COLO668 (cell line): Measurements from ENCODE around the gene AQP5.
A peak's percentile ranks its signal among the peaks of the same experiment; 100 is the strongest.

Experiments
- DNase-seq: peaks from one replicate; lab custom pipeline; 2025; ENCODE audit not compliant: unreplicated experiment; lab: John Stamatoyannopoulos, UW

Gene AQP5

DNA sequence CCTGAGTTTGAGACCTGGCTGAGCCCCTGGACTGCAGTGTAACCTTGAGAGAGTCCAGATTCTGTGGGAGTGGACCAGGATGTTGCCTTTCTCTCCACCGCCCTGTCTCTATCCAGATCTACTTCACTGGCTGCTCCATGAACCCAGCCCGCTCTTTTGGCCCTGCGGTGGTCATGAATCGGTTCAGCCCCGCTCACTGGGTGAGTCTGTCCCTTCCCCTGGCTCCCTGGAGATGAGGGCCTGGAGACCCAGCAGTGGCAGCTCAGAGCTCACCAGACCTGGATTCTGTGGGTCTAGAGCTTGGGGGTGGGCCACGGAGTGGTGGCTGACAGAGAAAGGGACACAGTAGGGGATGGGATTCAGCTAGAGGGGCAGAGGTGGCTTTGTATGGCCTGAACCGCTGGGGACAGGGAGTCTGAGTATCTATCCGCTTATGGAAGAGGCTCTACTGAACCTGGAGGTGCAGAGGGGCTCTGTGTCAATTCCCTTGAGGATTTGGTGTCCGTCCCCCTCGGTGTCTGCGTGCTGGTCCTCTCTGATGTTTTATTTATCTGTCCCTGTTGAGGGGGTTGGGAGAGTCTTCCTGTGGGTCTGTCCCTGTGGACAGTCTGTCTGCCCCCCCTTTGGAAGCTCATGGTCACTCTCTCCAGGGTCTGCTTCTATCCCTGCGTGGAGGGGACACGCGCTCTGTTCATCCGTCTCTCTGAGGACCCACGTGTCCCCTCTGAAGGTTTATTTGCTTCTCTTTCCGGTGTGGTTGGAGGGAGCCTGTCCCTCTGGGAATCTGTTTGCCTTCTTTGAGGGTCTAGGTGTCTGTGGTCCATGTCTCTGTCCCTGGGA is 2.5 kb downstream of the AQP5 start:
- no peak for DNase-seq

DNA sequence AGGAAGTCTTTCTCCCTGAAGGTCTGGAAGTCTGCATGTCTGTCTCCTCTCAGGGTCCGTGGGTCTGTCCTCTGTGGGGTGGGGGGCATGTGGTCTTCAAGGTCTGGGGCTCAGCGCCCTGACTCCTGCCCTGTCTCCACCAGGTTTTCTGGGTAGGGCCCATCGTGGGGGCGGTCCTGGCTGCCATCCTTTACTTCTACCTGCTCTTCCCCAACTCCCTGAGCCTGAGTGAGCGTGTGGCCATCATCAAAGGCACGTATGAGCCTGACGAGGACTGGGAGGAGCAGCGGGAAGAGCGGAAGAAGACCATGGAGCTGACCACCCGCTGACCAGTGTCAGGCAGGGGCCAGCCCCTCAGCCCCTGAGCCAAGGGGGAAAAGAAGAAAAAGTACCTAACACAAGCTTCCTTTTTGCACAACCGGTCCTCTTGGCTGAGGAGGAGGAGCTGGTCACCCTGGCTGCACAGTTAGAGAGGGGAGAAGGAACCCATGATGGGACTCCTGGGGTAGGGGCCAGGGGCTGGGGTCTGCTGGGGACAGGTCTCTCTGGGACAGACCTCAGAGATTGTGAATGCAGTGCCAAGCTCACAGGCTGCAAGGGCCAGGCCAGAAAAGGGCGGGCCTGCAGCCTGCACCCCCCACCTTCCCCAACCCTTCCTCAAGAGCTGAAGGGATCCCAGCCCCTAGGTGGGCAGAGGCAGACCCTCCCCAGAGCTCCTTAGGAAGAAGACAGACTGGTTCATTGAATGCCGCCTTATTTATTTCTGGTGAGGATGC is 3.4 kb downstream of the AQP5 start:
- DNase-seq: no peak

DNA sequence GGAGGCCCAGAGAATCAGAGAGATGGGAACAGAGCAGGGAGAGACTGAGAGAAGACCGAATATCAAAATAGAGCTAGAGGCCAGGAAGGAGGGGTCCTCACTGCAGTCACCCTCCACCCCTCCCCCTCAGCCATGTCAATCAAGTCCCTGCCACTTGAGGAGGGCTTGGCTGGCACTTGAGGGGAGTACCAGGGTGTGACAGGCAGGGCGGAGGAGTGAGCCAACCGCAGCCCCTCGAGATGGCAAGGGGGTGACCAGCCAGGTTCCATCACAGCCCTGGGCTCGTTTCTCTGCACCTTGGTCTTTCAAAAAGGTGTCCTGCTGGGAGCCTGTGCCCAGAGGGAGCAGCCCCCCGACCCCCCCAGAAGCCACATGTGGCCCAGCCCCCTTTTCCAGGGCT is 4.2 kb downstream of the AQP5 start:
- DNase-seq: no peak

DNA sequence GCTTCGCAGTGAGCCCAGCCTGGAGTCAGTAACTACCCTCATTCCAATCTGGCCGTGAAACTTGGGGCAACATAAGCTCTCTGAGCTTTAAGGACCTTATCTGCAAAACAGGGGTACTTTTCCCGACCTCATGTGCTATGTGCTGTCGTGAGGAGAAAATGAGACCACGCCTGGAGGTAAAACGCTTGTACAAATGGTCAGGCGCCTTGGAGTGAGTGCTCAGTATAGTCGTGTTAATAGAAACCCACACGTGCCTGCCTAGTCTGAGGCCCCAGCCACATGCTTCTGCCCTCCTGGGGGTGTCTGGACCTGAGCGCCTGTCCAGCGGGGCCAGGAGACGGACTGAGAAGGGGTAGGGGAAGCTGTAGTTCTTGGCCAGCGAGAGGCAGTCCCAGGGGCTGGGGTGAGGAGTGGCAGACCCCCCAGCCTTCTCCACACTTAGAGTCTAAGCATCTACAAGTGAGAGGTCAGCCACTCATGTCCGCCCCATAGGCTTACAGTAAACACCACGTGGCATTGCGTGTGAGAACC is 4.9 kb downstream of the AQP5 start:
- no peak for DNase-seq

- peak; percentile 67 for DNase-seq
Observed at GRCh38 chr12:49967042-49967776, 5.5 kb downstream of the AQP5 start.

DNA sequence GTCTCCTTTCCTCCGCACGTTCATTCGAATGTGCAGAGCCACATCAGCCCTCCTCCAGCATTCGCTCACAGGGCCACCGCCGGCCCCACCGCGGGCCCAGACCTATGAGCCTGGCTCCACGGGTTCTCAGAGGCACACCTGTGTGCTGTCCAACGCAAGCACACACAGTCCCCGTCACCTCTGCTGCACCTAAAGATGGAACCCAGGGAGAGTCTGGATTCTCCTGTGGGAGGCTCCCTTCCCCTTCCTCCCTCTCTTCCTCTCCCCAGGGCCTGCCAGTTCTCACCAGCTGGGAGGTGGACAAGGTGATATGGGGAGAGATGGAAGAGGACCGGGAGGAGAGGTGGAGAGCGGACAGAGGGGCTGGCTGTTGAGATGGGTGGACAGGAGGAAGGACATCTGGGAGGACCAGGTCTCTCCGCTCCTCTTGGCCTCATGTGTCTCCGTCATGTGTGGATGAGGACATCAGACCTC is 6.1 kb downstream of the AQP5 start:
- DNase-seq: no peak

DNA sequence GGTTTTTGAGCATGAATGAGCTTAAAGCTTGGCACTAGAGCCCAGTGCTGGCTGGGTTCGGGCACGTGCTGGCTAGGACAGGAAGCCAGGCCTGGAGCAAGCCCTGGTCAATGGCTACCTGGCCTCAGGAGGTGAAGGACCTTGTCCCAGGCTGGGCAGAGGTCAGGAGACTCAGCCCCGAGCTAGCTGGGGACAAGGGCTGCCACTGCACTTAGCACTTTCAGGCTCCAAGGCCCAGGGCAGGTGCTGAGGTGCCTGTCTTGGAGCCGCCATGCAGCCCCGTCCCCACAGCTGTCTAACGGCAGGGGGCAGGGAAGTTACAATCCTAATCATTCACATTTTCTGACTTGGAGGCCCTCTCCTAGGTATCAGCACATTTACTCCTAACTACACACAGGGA is 6.8 kb downstream of the AQP5 start:
- DNase-seq: no peak

GRCh38 chr12:49969027-49969426 is 7.4 kb downstream of the AQP5 start:
- DNase-seq: no peak

DNA sequence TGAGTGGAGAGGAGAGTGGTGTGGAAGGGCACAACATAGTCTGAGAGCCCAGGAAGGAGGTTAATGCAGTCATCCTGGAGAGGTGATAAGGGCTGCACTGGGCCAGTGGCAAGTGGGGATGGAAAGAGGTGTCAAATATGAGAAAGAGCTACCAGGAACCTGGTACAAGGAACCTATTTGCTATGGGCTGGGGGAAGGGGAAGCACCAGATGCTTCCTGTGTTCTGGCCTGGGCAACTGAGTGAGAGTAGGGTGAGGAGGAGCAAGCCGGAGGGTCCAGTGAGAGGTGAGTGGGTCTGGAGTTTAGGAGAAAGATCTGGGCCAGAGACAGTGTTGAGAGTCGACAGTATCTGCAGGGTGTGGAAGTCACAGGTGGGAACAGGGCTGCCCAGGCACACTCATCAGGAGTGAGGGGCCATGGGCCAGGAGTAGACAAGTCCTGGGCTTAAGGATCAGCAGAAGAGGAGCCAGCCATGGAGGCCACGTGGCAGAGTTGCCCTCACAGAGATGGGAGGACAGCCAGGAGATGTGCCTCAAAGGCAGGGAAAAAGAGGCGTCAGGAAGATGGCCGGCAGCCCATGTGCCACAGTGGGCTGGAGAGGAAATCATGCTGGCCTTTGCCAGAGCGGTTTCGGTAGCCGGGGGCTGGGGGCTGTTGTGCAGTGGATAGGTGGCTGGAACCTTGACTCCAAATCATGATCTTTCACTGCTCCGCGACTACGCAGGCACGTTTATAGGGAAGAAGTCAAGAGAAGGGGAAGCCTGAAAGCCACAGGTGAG is 8.2 kb downstream of the AQP5 start:
- no peak for DNase-seq

DNA sequence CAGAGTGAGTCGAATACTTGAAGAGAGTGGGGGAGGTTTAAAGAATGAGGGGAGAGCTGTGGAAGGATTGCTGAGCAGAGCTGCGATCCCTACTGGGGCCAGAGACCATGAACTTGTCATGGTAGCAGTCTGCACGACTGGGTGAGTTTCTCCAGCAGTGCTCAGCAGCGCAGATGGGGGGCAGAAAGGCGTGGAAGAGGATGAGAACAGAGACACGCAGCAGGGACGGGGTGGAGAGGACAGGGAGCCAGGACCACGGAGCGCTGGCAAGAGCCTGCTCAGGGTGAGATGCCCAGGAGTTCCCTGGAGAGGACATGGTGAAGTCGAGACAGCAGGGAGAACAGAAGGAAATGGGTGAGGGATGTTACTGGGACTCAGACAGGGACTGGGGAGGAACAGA is 9.0 kb downstream of the AQP5 start:
- no peak for DNase-seq

GRCh38 chr12:49971141-49971540 is 9.5 kb downstream of the AQP5 start:
- no peak for DNase-seq

DNA sequence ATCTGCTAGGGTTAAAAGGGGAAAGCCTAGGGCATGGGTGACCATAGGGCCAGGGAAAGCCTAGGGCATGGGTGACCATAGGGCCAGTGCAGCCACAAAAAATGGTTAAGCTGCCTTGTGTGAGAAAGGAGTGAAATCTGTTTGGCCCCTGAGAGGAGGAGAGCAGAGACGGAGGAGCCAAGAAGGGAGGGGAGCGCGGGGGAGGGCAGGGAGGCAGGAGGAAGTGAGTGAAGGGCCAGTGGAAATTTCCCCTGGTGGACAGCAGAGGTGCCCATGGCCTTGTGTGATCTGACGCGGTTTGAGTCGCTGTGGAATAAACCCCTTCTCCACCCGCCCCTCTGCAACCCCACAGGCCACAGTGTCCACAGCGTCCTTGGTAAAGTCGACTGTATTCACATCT is 10.5 kb downstream of the AQP5 start:
- DNase-seq: no peak

- DNase-seq: no peak
Observed at GRCh38 chr12:49972641-49973360, 11.1 kb downstream of the AQP5 start, which contains the start of gene AQP6. Gene AQP6 (plus strand): TSS chr12:49972947. CDS start chr12:49973174, 227 bp downstream.

GRCh38 chr12:49973361-49973830 is 11.7 kb downstream of the AQP5 start:
- no peak for DNase-seq

- peak; percentile 17 for DNase-seq
Observed at GRCh38 chr12:49974231-49974675, 12.6 kb downstream of the AQP5 start.

DNA sequence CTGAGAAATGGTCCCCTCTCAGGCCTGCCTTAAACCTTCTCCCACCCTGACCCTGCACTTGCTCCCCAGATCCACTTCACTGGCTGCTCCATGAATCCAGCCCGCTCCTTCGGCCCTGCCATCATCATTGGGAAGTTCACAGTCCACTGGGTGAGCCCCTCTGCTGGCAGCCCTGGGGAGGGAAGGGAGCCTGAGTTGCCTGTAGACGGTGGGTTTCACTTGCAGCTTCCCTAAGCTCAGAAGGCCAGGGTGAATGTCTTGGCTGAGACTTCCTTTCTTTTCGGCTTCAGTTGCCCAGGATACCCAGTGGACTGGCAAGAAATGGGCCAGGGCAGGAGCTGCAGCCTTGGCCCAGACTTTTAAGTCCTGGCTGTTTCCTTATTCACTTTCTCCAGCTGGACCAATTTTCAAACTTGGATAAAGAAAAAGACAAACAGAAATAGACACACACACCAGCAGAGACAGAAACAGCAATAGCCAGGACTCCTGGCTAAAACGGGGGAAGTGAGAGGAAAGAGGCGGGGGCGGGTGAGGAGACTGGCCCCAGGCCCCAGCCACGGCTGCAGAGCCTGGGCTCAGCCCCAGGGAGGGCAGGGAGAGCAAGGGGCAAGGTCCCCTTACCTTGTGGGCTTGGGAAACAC is 13.1 kb downstream of the AQP5 start:
- no peak for DNase-seq

- no peak for DNase-seq
Observed at GRCh38 chr12:49975318-49975761, 13.7 kb downstream of the AQP5 start.

- DNase-seq: no peak
Observed at GRCh38 chr12:49976557-49976956, 14.9 kb downstream of the AQP5 start.

GRCh38 chr12:49978125-49978524 is 16.5 kb downstream of the AQP5 start:
- no peak for DNase-seq
